ENCODE measurements around the gene GMFB.
"Not testable (repeated sequence)": the region's sequence is repeated elsewhere in the genome, so short reads cannot be mapped to it uniquely, and the experiment has no call there.

DNA sequence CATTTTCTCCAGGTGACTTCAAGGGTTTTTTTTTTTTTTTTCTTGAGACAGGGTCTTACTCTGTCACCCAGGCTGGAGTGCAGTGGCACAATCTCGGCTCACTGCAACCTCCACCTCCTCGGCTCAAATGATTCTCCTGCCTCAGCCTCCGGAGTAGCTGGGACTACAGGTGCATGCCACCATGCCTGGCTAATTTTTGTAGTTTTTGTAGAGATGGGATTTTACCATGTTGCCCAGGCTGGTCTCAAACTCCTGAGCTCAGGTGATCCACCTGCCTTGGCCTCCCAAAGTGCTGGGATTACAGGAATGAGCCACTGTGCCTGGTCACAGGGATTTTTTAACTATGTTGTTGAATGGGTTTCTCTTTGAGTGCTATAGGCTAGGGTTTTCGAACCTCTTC is 50.8 kb downstream of the GMFB start:
- TF ChIP-seq CTCF, POLR2A (IDR thresholded peaks at IDR 0.05): not testable (repeated sequence)

Data from lower leg skin (tissue), 3 donors.